Activated CD4-positive, alpha-beta T cell treated with anti-CD3 and anti-CD28 coated beads for 1 hour (primary cell): Measurements from ENCODE around the gene VSNL1.

Source experiments
- DNase-seq: peaks from one replicate; pipeline ENCODE4 v3.0.0-alpha.2; 2020

Gene VSNL1

DNA sequence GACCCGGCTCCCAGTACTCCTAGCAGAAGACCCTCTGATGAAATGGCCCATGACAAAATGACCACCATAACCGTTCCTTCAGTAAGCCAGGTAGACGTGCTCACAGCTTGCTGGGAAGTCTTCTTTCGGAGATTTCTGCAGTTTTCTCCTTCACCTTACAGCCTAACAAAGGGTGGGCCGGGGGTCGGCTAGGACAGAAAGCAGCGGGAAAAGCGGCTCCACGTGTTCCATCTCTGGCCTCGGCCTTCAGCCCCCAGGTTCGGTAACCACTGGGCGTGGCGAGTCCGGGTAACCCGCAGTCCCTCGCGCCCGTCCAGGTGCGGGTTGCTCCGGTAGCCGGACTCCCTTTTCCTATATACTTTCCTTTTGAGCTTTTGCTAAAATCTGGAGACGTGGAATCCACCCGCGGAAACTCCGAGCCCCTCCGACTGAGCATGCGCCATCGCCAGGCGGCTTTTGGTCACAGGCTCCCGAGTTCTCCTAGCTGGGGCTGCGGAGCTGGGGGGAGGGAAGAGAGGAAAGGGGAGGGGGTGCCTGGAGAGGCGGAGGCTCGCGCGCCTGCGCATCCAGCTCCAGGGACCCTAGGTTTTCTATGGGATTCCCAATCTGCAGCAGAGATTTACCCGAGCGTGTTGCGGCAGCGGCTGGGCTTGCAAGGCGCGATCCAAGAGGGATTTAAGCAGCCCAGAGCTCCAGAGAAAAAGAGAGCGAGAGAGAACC is at the start of gene VSNL1:
TSS of gene VSNL1 (plus strand) at position 604 of the 720 bp plus-strand sequence. CDS start 51,379 bp downstream, outside the sequence.
- DNase-seq, result no peak

DNA sequence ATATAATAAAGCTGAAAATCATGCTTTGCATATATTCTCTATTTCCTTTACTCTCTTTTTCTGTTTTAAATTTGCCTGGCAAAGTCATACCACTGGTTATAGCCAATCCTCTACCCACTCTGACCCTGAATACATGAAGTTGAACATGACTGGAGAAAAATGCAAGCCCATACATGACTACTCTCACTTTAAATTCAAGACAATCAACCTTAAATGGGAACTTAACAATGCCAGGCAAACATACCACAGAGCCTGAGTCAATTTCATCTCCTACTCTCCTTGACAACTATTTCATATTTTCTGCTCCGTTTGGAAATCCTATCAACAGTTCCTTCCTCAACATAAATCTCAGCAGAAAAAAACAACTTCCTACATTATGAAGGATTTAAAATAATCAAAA is 44.9 kb upstream of the VSNL1 start:
- no peak for DNase-seq

DNA sequence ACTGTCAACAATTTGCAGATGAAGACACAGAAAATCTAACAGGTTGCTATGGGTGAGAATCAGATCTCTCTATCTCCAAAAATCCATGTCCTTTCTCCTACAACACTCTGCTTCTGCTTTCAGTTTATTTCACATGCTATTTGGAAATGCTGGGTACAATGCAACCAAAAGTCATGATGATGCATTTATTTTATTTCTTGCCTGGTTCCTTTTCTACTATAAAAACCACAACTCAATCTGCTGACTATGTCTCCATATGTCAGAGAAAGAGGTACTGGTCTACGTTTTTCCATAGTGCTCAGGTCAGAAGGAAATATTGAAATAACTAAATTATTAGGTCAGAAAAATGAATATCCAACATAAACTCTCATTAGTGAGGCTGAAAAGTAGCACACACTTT is 42.8 kb upstream of the VSNL1 start:
- DNase-seq, result no peak

DNA sequence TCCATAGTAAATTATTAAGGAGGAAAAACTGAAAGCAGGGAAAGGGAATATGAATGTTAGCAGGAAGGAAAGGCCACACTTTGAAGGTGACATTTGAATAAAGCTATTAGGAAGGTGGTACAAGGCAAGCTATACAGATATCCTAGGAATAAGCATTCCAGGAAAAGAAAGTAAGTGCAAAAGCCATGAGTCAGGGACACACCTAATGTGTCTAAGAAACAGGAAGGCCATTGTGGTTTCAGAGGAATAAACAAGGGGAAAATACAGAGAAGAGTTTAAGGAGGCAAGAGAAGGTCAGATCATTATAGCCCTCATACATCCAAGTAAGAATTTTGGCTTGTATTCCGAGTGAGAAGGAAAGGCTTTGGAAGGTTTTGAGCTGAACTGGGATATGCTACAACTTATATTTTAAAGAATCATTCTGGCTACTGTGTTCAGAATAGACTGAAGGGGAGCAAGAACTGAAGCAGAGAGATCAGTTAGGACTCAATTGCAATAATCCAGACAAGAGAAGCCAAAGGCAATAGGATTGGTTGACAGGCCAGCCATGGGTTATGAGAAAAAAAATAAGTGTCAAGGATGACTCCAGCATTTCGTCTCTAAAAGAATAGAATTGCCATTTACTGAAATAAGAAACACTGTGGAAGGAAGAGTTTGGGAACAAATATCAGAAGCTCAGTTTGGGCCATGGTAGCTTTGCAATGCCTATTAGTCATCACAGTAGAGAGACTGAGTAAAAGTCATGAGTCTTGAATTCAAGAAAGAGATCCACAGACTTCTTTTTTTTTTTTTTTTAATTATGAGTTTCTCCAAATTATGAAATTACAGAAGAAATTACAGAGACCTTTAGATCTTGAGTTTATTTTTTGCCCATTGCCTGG is 33.5 kb upstream of the VSNL1 start:
- no peak for DNase-seq

DNA sequence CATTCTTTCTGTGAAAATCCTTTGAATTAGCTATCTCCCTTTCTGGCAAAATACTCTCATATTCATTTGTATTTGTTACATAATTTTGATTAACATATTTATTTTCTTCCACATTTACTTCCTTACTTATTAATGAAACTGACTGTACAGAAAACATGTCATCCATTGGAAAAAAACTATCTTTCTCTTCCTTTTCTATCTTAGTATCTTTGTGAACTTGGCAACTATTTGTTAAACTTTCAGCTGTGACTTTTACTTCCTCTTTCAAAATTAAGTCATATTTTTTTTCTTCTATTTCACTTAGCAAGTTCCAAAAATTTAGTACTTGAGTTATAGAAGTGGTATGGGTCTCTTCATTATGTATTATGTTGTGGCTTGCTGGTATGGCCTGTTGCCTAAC is 24.8 kb upstream of the VSNL1 start:
- DNase-seq, result no peak

DNA sequence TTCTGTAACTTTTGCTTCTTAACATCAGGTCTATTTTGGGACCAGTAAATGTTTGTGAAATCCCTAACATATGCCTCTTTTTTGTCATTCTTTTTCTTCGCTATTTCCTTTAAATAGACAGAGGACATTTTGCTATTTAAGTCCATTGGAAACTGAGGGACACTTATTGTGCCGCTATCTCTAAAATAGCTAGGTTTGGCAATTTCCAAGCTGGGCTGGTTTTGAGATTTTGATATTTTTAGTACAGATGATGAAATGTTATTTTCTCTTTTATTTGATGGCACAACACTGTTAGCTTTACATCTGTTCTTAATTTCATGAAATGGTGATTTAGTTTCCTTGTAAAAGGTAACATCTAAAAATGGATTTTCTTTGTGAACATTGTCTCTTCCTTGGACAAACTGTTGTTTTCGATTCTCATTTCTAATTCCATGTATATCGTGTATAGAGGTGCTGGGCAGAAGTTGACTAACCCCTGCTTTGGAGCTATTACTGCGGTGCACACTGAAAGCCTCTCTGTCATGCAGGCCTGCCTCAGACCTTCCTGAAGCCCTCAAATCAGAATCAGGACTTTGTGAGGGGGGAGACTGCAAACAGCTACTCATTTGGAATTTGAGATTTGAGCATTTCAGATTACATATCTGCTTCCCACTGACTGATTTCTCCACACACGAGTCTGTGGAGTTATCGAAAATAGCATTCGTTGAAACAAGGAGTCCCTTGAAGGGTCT is 22.9 kb upstream of the VSNL1 start:
- DNase-seq, result no peak

DNA sequence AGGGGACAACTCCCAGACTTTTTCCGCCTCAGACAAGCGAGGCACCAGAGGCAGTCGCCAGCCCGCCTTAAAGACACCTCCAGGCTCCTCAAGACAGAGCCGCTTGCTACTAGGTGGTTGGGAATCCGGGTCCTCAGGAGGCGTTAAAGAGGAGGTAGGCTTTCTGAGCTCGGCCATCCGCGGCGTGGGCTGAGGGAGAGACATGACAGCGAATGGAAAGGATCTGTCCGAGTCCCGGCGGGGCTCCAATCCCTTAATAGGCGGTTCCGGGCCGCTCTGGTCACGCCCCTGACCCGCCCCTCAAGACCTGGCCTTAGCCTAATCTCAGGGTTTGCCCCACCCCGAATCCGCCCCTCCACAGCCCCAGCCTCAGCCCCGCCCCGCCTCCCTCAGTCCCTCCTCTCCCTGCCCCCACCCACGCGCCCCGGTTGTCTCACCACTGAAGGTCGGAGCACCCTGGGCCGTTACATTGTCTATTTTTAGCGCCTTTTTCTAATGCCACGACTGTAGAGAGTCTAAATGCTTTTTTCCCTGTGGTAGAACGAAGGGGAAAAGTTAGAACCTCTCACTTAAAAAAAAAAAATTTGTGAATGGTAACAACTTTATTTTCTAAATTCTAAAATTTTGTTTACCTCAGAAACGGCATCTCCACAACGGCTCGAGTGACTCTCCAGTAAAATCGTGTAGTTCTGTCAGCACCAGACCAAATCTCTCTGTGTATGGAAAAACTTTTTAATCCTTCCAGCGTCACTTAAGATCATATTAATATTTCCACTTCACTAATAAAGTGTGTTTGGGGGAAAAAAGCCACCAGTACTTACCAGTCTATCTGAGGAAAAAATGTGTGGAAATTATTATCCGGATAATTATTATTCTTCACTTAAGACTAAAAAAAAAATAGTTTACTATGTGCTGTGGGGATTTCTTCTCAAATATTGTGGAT is 22.0 kb upstream of the VSNL1 start, which contains the start of gene RAD51AP2:
TSS of gene RAD51AP2 (minus strand) at position 229 of the 943 bp plus-strand sequence. CDS start at position 204, 25 bp downstream.
- DNase-seq, result no peak

DNA sequence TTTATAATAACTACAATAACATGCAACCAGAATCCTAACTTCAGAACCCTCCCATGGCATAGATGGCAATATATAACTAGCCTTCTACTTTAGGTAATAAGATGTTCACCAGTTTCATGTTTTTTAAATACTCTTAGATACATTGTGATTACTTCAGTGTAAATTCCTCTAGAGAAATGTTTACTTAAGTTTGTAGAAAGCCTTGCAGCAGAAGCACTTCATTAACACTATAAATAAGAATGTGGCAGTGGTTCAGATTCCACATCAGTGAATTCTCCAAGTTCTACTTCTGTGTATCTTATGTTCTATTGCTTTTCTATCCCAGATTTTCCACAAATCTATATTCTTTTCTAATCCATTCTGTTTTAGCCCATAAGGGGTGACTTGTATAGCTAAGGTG is 21.0 kb upstream of the VSNL1 start:
- no peak for DNase-seq

DNA sequence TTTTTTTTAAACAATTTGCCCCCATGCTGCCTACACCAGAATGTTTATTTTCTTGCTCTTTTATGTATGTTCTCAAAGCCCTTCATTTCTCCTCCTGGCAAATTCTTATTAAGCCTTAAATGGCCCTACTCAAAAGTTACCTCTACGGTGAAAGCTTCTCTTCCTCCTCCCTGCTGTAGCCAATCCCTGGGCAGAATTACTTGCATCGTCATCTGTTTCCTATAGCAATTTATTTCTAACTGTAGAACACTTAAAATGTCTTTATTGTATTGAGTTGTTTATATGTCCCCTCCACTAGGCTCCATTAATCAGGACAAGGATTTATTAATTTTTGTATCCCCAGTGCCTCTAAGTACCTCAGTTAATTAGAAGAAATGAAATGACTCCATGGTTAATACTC is 19.7 kb upstream of the VSNL1 start:
- DNase-seq, result no peak

DNA sequence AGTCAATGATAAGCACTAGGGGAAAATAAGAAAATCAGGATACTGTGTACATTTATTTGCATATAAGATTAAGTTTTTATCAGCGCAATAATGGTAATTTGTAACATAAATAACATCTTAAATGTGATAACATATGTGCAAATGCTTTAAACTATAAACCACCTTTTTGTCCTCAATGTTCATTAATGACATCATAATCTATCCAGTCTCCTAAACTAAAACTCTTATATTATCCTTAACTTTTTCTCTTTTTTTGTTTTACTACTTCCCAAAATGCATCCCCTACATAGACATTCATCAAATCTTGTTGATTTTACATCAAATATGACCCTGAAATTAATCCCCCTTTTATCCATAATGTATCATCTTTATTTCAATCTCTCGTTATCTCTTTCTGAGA is 18.9 kb upstream of the VSNL1 start:
- DNase-seq, result no peak

DNA sequence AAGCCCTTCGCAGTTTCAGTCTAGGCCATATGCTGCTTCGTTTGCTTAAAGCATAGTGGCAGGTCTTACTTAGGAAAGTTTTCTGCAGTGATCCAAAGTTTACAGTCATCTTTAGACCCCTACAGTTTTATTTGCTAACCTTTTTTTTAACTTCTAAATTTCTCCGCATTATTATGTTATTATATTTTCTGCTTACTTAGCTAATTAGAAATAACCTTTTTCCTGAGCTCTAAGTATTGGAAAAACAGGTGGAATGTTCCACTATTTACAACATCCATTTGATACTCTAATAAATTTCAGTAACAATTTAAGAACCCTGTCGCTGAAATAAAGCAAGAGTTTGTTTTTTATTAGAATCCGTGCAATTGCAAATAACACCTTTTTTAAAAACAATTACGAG is 18.2 kb upstream of the VSNL1 start:
- DNase-seq, result no peak

DNA sequence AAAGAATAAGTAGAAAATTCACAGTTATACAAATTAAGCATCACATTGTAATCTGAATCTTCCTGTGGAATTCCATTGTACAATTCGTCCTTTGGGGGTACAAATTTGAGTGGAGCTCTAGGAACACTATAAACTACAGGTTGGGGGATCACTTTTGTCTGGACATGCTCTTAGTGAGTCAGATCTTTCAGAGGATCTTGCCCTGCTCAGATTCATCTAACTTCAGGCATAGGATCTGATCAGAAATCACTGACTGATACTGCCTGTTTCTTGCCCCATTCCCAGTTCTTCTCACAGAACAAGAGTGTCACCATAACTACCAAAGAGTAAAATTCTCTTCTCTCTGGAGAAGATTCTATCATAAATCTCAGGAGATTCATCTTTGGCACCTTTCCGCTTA is 10.7 kb upstream of the VSNL1 start:
- no peak for DNase-seq

DNA sequence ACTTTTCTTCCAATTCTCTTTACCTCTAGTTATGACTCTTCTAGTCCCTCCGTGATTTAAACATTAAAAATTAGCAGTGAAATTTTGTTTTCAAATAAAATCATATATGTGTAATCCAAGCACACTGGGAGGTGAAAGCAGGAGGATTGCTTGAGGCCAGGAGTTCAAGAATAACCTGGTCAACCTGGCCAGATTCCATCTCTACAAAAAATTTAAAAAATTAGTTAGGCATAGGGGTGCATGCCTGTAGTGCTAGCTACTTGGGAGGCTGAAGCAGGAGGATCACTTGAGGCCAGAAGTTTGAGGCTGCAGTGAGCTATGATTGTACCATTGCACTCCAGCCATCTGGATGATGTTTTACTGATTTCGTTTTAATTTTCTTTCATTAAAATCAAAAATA is 7.0 kb upstream of the VSNL1 start:
- DNase-seq, result no peak

DNA sequence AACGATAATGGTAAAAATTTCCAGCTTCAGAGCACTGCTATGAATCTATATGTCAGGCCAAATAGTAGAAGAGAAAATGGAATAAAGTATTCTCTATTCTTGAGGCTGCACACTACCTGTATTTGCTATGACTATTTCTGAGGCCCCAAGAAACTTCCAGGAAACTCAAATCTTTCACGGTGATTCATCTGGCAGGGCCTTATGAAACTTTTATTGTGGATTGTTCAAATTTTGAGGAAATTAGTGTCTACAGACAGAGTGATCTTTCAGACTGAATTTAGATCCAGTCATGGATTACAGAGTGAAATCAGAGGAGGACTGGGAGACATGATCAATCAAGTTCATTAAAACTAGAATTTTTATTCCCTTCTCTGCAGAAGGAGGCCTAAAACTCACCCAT is 4.1 kb upstream of the VSNL1 start:
- DNase-seq, result no peak

DNA sequence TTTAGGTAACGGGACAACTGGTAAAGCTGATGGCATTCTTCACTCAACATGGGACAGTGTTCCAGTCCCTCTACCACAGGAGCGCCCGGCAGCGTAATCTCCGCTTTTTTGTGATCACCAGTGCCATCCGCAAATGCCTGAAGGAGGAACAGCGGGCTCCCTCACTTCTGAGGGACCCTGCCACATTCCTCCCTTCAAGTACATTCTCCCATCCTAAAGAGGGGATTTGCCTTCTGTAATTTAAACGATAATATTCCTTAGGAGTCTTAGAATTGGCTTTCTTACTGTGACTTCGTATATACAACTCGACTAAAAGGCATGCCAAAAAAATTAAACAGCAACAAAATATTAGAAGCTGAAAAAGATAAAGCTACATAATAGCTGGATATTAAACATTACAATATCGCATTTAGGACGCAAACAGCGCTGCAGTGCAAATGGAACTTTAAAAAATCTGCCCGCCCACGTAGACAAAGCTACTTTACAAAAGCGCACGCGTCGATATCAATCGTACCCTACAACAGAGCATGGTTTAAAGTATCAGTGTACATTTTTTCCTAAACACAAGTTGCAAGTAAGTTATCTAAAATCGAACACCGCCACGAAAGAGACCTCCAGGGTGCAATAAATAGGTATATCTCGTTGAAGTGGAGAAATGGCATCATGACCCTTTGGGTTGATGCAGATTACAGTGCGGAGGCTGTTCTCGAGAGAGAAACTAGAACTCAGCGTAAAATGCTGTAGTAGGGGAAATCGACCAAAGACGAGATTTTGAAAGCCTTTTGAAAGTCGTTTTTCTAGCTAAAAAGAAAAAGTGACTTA is 2.3 kb upstream of the VSNL1 start:
- no peak for DNase-seq

DNA sequence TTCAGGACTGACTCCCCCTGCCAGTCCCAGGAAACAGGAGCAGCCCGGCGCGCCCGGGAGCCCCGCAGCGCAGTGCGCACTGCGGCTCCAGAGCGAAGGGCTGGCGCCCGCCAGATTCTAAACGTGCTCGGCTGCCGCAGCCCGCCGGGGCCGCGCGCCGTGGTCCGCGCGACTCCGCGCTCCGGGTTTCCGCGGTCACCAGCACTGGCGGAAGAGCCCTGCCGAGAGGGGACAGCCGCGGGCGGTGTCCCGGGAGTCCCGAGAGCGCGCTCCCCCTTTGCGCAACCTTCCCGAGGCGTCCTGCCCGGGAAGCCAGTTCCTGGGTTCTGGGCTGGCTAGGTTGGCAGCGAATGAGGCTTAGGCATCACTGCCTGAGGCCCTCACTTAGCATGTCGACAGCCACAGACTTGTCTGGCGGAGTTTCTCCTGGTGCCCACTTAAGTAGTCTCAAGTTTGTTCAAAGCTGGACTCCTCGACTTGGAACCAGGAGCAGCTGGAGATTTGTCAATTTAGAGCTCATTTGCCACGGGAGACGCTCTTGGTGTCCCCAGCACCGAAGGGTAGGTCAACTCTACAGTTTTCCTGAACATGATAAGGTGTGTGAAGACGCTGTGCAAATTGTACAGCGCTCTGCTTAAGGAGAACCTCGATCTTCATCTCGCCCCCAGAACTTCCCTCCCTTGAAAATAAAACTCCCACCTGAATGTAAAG is 1.5 kb upstream of the VSNL1 start:
- no peak for DNase-seq

DNA sequence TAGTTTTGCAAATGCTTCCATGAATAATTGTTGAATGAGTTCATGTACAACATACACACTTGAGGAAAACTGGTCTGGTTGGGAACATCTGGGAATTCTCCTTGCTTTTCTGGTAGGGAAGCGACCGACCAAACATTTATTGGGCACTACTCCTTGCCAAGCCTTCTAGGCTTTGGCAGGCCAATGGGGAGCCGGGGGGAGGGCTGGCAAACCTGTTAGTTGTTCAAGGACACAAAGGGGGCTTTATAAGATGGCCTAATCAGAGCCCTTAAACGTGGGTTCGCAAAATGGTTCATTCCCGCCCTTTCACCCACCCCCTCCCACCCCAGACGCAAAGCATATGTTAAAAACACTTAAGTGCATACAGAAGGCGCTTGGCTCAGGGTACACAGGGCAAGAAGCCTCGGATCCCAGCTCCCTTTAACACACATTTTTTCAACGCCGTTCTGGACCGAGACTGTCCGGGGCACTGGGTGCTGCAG is 844 bp upstream of the VSNL1 start:
- no peak for DNase-seq

DNA sequence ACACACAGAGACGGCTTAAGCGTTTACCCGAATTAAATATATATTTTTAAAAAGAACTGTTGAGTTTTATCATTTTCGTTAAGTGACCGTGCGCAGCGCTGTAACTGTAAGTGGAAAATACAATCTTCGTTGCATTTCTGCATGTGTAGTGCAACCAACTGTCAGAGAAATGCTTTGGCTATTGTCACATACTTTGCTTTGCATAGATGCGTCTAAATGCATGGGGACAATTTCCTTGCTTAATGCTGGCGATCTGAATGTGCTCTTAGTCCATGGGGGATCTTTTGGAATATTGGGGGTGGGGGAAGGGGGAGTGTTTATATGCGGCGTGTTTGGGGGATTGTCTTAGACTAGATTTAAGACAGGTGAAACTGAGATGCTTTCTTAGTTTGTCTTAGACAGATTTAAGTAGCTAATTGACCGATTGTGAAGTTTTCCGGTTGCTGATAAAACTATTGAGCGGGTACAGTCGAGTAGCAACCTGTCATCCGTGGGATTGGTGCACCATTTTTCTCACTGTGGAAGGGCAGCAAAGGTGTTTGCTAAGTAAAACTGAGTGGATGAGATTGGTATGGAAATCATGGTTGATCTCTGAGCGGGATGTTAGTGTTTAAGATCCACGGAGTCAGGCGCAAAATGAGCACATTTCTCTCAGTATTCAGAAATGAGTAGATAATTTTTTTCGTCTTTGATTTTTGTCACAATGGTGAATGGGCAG is 476 bp downstream of the VSNL1 start:
- no peak for DNase-seq

DNA sequence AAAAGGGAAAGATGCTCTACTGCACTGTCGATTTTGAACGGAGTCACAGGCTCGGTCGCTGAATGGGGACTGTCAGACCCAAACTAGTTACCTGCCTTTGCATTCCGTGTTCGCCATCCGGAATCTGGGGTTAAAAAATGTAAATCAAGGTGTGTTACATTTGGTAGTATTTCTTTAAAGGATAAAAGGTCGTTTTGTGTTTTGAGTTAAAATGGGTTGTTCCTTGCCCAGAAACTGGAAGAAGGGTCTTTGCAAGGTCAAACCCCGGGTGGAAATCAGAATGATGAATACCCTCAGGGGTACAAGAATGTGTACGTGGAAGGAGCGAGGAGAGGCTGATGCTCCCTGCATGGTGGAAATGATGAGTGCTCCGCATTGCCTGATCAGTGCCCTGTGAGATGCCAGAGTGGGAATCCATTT is 1.0 kb downstream of the VSNL1 start:
- no peak for DNase-seq

DNA sequence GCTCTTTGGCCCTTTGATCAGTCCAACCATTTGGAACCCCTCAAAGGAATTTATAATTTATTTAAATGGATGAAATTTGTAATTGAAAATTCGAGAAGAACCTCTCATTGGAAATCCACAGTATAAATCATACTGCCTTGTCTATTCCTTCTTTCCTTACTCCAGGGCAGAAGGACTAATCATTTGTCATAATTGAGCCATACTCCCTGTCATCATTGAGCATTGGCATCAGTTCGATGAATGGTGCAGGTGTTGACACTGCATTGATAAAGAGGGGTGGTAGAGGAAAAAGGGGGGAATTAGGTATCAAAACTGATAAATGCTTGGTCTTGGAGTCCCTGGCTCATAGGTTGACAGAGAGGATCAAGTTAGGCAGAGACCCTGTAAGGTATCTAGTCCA is 2.0 kb downstream of the VSNL1 start:
- DNase-seq, result no peak
